ENCODE data around the gene NFASC.

The NFASC gene

DNA sequence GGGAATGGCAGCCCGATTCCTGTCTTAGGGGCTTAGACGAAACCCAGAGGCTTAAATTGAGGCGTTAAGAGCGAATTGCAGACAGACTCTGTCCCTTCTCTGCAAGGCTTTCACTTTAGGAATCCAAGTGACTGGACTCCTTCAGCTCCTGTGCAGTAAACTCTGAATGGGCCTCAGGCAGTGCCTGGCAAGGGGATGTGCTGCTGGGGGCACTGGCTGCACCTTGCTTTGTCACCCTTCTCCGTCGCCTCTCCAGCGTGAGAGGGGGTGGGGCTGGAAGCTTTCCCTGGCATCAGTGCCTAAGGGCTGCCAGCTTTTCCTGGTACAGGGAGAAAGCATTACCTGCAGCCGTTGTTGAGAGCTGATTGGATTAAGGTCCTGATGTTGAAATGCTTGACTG lies 39.9 kb upstream of the NFASC start:
- TF ChIP-seq, protein P1, sequence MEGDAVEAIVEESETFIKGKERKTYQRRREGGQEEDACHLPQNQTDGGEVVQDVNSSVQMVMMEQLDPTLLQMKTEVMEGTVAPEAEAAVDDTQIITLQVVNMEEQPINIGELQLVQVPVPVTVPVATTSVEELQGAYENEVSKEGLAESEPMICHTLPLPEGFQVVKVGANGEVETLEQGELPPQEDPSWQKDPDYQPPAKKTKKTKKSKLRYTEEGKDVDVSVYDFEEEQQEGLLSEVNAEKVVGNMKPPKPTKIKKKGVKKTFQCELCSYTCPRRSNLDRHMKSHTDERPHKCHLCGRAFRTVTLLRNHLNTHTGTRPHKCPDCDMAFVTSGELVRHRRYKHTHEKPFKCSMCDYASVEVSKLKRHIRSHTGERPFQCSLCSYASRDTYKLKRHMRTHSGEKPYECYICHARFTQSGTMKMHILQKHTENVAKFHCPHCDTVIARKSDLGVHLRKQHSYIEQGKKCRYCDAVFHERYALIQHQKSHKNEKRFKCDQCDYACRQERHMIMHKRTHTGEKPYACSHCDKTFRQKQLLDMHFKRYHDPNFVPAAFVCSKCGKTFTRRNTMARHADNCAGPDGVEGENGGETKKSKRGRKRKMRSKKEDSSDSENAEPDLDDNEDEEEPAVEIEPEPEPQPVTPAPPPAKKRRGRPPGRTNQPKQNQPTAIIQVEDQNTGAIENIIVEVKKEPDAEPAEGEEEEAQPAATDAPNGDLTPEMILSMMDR (conservative IDR thresholded peaks at IDR 0.05; ENCODE audit: control insufficient read depth, insufficient read depth, low read depth, low read length) = no peak
- no peak for DNase-seq (ENCODE audit: low read depth)
- H3K4me3 ChIP-seq (ENCODE audit: control insufficient read depth, low read depth, low read length) = no peak overlapping the region

DNA sequence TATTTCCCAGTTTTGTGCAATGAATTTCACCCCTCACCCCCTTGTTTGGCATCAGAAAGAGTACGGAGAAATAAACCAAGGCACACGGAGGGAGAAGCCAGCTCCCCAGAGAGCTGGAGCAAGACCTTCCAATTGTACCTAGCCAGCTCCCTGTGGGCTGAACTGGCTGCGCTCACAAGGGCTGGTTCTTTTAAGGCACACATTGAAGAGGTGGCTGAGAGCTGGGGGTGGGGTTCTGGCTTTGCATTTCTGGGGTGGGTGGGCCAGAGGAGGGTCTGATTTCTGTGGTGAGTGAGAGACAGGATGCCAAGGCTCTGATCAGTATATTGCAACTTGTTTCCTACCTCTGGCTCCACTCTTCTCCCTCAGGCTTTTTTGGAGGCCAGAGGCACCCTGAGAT lies 39.5 kb upstream of the NFASC start:
- TF ChIP-seq, protein P1 (conservative IDR thresholded peaks at IDR 0.05; ENCODE audit: control insufficient read depth, insufficient read depth, low read depth, low read length) = no peak
- no peak for DNase-seq (ENCODE audit: low read depth)

DNA sequence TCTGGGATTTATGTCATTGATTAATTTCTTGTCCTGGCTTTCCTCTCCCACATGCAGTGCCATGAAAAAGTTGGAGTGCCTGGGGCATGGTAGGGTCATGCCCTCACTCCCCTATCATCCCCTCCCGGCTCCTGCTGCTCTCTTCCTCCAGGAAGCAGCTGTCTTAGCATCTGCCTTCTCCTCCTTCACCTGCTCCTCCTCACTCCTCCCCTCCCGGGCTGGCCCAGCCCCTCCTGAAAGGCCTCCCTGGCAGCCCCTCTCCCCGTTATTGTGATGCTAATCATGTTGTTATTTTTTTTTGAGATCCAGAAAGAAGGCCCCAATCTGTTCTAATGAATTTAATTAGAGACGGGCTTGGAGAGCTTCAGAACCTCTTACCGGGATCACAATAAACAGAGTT lies 36.3 kb upstream of the NFASC start:
- TF ChIP-seq, protein P1 (conservative IDR thresholded peaks at IDR 0.05; ENCODE audit: control insufficient read depth, insufficient read depth, low read depth, low read length) = no peak
- no peak overlapping the region for H3K4me3 ChIP-seq (ENCODE audit: control insufficient read depth, low read depth, low read length)
- no peak for DNase-seq (ENCODE audit: low read depth)

More for the DNA sequence above, 39.5 kb upstream of the NFASC start:
- H3K4me3 ChIP-seq (ENCODE audit: control insufficient read depth, low read depth, low read length) = no peak overlapping the region

DNA sequence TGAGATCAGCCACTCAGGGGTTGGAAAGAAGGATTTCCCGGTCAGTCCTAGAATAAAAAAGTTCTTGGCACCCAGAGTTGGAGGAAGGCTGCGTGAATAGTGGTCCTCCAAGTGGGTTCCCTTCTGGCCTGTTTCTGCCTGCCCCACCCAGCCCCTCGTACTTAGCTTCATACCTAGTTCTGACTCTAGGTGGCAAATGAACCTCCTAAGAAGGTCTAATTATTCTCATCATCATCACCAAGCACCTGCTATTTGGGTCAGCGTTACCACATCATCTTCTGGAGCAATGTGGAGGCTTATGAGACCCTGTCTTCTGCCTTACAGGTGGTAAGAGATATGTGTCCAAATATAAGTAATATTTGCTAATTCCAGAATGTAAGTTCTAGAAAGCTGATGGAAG lies 35.9 kb upstream of the NFASC start:
- TF ChIP-seq, protein P1 (conservative IDR thresholded peaks at IDR 0.05; ENCODE audit: control insufficient read depth, insufficient read depth, low read depth, low read length) = no peak
- no peak overlapping the region for H3K4me3 ChIP-seq (ENCODE audit: control insufficient read depth, low read depth, low read length)
- no peak for DNase-seq (ENCODE audit: low read depth)

GRCh38 chr1:204835737-204836136 lies 34.9 kb upstream of the NFASC start:
- TF ChIP-seq, protein P1 (conservative IDR thresholded peaks at IDR 0.05; ENCODE audit: control insufficient read depth, insufficient read depth, low read depth, low read length) = no peak
- DNase-seq (ENCODE audit: low read depth) = no peak
- no peak overlapping the region for H3K4me3 ChIP-seq (ENCODE audit: control insufficient read depth, low read depth, low read length)

DNA sequence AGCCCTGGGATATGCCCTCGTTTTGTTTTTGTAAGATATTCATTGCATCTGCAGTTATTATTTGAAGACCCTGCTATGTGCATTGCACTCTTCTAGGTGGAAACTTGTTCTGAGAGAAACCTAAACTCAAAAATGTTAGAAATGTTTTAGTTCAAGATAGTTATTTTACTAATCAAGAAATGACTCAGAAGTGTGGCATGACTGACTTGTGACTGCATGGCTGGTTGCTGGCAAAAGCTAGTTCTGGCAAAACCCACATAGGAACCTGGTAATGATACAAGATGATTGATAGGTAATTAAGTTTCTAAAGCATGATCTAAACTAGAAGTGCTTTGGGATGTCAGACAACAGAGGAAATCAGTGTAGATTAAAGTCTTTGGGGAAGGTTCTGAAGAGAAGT lies 33.8 kb upstream of the NFASC start:
- TF ChIP-seq, protein P1 (conservative IDR thresholded peaks at IDR 0.05; ENCODE audit: control insufficient read depth, insufficient read depth, low read depth, low read length) = no peak
- no peak overlapping the region for H3K4me3 ChIP-seq (ENCODE audit: control insufficient read depth, low read depth, low read length)
- DNase-seq (ENCODE audit: low read depth) = no peak

- no peak overlapping the region for H3K4me3 ChIP-seq (ENCODE audit: control insufficient read depth, low read depth, low read length)
- peak; percentile 54 for DNase-seq (ENCODE audit: low read depth)
- TF ChIP-seq, protein P1 (conservative IDR thresholded peaks at IDR 0.05; ENCODE audit: control insufficient read depth, insufficient read depth, low read depth, low read length) = no peak
Measured at GRCh38 chr1:204837440-204838084, 33.1 kb upstream of the NFASC start.

Data from fibroblast of mammary gland (primary cell).